ENCODE results near the gene PIGV.
A peak's percentile ranks its signal among the peaks of the same experiment; 100 is the strongest.

The PIGV gene

DNA sequence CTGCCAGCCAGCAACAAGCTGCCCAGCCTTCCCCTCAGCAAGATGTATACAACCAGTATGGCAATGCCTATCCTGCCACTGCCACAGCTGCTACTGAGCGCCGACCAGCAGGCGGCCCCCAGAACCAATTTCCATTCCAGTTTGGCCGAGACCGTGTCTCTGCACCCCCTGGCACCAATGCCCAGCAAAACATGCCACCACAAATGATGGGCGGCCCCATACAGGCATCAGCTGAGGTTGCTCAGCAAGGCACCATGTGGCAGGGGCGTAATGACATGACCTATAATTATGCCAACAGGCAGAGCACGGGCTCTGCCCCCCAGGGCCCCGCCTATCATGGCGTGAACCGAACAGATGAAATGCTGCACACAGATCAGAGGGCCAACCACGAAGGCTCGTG, 13.3 kb upstream of the PIGV start:
- DNase-seq, result no peak

DNA sequence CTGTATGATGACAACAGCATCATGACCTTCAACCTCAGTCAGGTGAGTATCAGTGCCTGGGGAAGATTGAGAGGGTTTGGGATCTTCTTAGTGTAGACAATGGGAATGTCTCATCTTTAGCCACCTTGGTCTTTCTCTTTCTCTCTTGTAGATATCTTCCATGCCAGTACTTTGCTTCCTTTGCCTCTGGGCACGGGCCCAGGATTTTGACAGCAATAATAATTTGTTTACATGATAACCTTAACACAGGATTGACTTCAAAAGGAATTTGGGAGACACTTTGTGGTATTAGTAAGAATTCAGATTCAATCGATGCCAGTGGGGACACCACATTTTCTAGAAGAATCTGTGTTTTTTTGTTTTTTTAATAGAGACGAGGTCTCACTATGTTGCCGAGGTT, 12.1 kb upstream of the PIGV start:
- no peak for DNase-seq

DNA sequence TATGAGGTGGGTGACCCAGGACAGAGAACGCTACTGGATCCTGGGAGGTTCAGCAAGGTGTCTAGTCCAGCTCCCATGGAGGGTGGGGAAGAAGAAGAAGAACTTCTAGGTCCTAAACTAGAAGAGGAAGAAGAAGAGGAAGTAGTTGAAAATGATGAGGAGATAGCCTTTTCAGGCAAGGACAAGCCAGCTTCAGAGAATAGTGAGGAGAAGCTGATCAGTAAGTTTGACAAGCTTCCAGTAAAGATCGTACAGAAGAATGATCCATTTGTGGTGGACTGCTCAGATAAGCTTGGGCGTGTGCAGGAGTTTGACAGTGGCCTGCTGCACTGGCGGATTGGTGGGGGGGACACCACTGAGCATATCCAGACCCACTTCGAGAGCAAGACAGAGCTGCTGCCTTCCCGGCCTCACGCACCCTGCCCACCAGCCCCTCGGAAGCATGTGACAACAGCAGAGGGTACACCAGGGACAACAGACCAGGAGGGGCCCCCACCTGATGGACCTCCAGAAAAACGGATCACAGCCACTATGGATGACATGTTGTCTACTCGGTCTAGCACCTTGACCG, 8.6 kb upstream of the PIGV start:
- peak; percentile 71 for DNase-seq

DNA sequence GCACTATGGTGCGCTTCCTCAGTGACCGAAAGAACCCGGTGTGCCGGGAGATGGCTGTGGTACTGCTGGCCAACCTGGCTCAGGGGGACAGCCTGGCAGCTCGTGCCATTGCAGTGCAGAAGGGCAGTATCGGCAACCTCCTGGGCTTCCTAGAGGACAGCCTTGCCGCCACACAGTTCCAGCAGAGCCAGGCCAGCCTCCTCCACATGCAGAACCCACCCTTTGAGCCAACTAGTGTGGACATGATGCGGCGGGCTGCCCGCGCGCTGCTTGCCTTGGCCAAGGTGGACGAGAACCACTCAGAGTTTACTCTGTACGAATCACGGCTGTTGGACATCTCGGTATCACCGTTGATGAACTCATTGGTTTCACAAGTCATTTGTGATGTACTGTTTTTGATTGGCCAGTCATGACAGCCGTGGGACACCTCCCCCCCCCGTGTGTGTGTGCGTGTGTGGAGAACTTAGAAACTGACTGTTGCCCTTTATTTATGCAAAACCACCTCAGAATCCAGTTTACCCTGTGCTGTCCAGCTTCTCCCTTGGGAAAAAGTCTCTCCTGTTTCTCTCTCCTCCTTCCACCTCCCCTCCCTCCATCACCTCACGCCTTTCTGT, 7.3 kb upstream of the PIGV start:
- no peak for DNase-seq

DNA sequence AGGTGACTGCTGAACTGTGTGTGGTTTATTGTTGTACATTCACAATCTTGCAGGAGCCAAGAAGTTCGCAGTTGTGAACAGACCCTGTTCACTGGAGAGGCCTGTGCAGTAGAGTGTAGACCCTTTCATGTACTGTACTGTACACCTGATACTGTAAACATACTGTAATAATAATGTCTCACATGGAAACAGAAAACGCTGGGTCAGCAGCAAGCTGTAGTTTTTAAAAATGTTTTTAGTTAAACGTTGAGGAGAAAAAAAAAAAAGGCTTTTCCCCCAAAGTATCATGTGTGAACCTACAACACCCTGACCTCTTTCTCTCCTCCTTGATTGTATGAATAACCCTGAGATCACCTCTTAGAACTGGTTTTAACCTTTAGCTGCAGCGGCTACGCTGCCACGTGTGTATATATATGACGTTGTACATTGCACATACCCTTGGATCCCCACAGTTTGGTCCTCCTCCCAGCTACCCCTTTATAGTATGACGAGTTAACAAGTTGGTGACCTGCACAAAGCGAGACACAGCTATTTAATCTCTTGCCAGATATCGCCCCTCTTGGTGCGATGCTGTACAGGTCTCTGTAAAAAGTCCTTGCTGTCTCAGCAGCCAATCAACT, 6.4 kb upstream of the PIGV start:
- DNase-seq, result no peak

DNA sequence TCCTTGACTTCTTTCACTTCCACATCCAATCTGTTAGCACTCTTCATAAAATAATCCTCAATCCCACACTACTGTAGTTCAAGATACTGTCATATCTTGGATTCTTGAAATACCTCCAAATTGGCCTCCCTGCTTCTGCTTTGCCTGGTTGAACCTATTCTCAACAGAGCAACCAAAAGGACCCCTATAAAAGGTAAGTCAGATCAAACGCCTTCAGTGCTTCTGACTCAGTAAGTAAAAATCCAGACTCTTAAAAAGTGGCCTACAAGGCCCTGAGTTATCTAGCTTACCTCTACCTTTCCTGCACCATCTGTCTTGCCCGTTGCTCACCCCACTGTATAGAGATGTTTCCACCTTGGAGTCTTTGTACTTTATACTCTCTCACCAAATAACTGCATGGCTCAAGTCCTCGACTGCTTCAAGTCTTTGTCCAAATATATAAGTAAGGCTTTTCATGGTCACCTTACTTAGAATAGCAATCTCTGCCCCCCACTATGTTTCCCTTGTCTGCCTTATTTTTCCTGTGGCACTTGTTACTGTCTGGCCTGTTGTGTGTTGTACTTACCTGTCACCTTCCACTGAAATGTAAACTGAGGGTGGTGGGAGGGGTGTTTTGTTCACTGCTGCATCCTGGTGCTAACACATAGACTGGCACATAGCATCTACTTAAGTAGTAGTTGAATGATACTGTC, 5.1 kb upstream of the PIGV start:
- no peak for DNase-seq

DNA sequence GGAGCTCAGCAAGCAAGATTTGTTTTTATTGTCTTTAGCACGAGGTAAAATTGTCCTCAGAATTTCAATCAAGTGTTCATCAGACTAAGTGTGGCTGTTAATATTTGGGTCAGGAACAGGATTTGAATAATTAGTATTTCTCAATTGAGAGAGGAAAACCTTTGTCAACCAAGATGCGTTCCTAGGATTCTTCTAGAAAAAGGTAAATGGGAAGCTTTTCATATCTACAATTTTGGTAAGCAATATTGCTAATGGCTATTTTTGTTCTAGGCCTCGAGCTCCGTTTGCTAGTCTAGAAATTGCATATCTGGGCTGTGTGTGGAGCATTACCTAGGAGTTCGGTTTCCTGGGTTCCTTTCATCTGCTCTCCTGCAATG, 4.1 kb upstream of the PIGV start:
- no peak for DNase-seq

DNA sequence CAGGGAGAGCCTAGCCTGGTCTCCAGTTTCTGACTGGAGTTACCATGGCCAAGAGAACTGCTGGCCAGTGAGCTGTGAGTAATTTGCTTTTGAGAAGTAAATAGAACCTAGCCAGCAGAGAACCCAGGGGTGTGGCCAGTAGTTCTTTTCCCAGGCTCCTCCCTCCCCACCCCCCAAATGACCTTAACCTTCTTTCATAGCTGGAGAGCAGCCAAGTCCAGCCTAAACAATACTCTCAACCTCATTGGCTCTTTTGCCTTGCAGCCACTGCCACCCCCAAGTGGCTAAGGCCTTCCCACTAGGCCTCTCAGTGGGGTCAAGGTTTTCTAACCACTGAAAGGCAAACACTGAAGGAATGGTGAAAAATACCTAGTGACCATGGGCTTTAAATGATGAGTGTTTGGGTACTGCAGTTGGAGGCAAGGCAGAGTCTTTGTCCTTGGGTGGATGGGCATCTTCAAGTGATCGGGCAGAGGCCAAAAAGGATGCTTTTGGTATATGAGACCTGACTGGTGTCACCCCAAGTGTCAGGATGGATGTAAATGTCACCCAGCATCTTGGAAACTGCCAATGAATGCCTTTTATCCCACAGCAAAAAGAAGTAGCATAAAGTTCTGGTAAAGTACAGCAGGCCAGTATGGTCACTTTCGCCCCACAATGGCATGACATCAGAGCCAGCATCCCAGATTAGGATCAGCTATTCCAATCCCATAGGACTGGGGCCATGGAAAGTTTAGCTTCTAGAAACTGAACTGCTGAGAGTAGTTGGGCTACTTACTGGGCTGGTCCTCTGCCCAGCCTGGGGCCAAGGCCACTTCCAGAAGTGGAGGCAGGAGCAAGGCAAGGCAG, 3.5 kb upstream of the PIGV start:
- DNase-seq, result peak; percentile 94

DNA sequence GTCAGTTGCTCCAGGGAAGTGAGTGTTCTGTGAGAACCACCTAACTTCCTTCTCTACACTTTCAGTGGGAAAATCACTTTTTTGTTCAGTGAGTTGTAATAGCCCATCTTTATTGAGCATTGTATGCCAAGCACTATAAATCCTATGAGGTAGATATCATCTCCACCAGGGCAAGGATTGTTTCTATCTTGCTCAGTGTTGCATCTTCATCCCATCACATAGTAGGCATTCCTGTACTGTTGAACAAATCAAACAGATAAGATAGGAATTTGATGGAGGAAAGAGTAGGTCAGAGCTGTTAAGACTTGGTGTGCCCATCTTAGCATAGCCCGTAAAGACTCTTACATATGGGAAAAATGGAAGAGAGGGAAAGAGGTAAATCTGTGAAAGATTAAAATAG, 2.9 kb upstream of the PIGV start:
- no peak for DNase-seq

DNA sequence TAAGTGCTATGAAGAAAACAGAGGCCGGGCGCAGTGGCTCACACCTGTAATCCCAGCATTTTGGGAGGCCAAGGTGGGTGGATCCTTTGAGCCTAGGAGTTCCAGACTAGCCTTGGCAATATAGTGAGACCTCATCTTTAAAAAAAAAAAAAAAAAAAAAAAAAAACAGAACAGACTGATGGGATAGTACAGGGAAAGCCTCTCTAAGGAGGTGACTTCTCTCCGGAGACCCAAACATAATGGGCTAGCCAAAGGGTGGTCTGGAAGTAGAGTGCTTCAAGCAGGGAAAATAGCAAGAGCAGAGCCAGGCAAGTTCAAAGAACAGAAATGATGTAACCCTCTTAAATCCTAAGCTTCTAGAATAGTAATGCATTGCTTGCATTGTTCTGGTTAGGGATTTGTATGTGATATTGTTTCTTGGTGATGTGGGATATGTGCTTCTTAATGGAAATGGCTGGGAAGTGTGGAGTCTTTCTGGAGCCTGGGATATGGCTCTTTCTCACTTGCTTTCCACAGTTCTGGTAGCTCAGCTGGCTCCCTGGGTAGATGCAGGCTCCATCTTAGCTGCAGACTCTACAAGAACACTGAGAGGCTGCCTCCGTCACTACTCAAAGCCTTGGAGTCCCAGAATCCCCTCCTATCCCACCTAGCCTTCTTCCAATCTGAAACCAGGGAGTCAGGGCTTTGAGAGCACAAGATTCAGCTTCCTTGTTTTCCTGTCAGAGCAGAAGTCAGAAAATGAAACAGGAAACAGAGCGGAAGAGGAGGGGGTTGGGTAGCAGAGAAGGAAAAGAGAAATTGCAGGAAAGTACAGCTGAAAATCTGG, 1.9 kb upstream of the PIGV start:
- peak; percentile 61 for DNase-seq

DNA sequence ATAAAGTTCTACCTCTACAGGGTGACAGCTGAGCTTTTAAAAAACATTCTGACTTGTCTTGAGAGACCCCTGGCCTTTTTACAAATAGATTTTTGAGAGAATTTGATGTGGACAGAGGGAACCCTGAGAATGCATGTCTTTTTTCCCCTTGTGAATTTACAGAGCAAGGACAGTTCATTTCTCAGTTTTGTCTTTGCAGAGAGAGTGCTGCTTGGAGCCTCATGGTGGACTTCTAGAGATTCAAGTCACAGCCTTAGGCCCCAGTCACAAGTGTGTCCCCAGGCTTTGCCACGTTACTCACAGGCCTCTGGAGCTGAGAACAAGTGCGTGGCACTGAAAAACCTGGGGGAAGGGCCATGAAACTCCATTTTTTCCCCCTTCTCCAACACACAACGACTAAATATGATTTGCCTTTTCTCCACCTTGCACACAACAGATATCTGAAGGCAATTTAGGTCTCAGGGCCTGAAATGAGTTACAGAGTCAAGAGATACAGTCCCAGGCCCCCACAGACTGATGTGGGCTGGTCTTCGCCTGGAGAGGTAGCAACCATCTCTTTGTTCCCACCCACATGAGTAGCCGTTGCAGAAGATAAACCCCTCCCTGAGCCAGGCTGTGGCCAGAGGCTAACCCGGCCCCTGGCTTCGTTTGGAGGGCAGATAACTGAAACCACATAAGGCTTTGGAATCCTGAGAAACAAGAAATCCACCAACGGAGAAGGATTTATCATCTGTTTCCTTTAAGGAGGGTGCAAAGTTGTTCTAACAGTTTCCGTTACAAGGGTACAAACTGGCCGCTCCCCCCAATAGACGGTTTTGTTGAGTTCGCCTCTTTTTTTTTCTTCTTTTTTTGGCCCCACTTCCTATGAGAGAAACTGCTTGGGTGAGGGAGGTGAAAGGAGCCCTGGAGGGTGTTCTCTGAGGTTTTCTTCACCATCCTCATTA, 1.0 kb upstream of the PIGV start:
- peak; percentile 99 for DNase-seq

DNA sequence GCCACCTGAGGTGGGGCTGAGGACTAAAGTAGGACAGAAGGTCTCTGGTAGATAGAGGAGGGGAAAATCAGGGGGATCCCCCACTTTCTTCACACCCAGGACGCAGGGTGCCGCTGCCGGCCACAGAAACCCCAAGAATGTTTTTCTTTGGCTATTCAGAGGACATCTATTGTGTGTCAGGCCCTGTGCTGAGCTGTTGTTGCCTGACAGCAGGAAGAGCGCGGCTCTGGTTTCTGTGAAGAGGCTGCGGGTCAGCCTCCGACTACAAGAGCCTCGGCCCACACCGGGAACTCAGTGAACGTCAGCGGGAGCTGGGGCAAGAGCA, 407 bp upstream of the PIGV start:
- no peak for DNase-seq

DNA sequence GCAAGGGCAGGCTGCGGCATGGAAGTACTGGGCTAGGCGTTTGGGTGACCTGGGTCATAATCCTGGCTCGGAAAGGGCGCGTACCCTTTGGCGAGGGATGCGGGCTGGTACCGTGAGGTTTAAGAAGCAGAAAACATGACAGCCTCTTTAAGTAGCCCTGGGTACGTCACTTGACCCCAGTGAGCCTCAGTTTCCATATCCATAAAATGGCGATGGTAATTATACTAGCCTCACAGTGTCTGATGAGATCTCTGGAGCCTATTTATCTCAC, 700 bp downstream of the PIGV start:
- DNase-seq, result no peak

DNA sequence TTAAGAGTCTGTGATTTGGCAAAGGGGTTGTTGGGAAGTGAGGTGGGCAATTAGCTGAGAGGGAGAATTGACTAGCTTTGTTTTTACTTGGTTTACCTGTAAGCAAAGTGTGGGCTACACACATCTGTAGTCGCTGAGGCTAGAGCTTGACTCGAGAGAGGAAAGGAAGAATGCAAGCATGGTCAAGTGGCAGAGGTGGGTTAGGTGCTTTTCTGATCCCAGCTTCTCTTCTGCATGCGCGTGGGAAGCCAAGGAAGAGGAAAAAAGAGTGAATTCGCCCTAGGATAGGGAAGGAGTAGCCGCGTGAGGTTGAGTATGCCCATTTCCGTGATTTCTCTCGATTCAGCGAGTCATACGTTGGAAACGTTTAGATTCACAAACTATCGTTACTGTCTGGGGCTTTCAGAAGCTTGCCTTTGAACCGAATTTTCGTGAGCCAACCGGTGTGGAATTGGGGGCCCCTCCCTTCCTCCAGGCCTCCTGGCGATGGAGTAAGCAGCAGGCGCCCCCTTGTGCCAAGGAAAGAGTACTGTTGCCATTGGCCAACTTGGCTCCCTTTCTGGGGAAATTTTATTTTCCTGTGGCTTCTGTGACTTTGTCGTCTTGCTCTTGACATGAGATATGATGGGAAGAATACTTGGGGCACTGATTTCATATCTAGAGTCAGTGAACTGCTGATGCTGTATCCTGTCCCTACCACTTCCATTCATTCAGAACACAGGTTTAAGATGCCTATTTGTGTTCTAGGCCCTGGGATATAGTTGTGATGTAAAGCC, 1.3 kb downstream of the PIGV start:
- peak; percentile 95 for DNase-seq

DNA sequence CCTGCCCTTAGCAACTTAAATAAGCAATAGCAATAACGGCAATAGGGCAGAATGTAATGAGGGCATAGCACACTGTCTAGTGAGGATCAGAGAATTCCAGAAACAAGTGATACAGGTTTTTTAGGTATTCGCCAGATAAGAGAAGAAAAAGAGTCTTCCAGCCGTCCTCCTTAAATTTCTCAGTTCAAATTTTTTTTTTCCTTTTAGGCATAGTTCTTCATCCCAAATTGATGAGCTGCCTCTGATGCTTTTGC, 1.8 kb downstream of the PIGV start:
- DNase-seq, result no peak

DNA sequence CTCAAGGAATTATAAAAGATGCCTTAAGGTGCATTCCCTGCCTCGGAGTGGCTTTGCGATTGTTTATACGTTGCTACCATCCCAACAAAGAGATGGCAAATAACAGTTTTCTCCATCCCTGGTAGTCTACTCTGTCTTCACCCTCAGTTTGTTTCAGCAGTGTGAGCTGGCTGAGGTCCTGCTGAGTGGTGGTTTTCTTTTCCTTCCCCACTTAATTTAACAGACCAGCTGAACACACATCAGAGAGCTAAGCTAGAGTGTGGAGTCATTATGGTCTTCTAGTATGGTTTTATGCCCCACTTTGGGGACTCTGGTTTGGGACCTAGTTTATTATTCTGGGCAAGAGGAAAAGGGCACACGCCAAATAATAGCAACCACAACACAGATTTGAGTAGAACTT, 2.2 kb downstream of the PIGV start:
- peak; percentile 18 for DNase-seq

DNA sequence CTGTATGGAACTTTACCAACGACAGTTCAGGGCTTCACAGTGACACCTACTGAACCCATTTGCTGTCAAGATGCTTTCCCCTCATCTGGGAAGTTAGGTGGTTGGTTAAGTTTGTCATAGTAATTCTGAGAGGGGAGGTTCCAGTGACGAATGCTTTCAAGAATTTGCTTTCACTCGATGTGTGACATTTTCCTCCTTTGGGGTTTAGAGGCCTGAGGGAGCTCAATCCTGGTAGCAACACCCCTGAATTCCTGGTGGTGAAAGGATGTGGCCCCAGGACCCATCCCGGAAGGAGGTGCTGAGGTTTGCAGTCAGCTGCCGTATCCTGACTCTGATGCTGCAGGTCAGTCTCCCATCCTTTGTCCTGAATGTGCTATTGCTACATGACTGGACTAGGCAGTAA, 2.8 kb downstream of the PIGV start:
- peak; percentile 29 for DNase-seq

DNA sequence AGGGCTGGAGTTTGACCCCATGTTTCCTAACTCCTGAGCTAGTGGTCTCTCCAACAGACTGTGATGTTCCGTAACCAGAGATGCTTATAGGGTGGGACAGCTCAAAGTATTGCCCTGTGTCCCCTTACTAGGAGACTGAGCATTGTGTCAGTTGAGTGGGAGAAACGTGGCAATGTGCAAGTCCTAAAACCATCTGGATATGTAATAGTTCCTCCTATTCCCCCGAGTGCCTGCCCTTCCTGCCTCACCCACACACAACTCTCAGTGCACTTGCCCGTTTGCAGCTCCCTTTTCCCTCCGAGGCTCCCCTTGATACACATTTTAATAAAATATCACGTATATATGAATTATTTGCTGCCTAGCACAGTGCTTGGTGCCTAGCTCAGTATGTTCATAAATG, 3.4 kb downstream of the PIGV start:
- DNase-seq, result no peak

DNA sequence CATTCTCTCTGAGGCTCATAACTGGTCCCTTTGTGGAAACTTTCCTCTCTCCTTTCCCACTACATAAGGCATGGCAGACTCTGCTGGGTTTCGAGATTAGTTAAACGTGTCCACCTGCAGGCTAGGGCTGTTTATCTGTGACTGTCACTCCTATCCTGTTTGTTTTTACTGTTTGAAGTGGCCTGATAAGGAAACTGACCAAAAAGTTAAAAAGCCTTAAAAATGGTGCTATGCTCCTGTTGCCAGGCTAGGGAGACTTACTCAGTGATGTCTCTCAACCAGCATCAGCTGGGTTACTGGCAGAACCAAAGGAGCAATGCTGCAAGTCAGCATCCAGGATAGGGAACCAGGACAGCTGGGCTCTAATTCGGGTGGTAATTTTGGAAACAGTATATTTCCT, 3.9 kb downstream of the PIGV start:
- DNase-seq, result peak; percentile 92

DNA sequence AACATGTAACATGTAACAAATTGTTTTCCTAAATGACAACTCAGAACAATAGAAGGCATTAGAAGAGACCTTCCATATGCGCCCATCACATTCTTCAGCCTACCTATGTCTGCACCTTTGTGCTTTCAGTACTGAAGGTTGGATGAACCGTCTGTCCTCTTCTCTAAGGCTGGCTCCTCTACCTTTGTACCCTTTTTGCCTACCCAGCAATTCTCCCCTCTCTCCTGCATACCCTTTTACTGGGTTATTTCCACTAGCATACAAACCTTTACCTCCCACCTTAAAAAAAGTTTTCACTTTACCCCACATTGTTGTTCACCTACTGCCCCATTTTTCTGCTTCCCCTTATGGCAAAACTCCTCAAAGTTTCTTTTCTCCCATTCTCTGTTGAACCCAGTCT, 5.2 kb downstream of the PIGV start:
- DNase-seq, result no peak

DNA sequence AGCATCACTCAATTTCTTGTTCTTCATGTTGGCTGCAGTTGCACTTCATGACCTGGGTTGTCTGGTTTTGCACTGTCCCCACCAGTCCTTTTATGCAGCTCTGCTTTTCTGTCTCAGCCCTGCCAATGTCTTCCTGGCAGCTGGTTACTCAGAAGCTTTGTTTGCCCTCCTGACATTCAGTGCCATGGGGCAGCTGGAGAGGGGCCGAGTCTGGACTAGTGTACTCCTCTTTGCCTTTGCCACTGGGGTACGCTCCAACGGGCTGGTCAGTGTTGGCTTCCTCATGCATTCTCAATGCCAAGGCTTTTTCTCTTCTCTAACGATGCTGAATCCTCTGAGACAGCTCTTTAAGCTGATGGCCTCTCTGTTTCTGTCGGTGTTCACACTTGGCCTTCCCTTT, 6.6 kb downstream of the PIGV start:
- DNase-seq, result no peak
